Stimulated activated naive B cell treated with anti-CD40 and anti-IgM and Interleukin-4, amounts not matched to agents 10 μg/mL and 1 μg/mL and 100 μg/mL, for 72 hours (primary cell): ENCODE results near the gene FKTN.

Source experiments
- ATAC-seq, 2 donors: fragments of 150-1000 bp; cut with Tn5 transposase; replicated peaks; 2 replicates each; pipeline ENCODE4 v1.10.0; 2021; ENCODE audit warnings: moderate library complexity in 1 of 2
- DNase-seq: peaks from one replicate; pipeline ENCODE4 v3.0.0; 2021
- H3K27ac Mint-ChIP-seq: one replicate; pipeline ENCODE4 v1.8.0; 2022; ENCODE audit warnings: mild to moderate bottlenecking, mixed read lengths
- H3K27me3 Mint-ChIP-seq, 2 donors: one replicate each; pipeline ENCODE4 v1.8.0; 2022; ENCODE audit warnings: mixed read lengths in 2 of 2
- H3K36me3 Mint-ChIP-seq, 2 donors: one replicate each; pipeline ENCODE4 v1.8.0; 2022; ENCODE audit warnings: mixed read lengths in 2 of 2, mild to moderate bottlenecking in 1 of 2
- H3K4me1 Mint-ChIP-seq, 2 donors: one replicate each; pipeline ENCODE4 v1.8.0; 2022; ENCODE audit warnings: mixed read lengths in 2 of 2, mild to moderate bottlenecking in 1 of 2
- H3K4me3 Mint-ChIP-seq, 2 donors: one replicate each; pipeline ENCODE4 v1.8.0; 2022; ENCODE audit warnings: mild to moderate bottlenecking in 2 of 2, mixed read lengths in 2 of 2, moderate library complexity in 1 of 2
- H3K9me3 Mint-ChIP-seq, 2 donors: one replicate each; pipeline ENCODE4 v1.8.0; 2022; ENCODE audit warnings: mixed read lengths in 2 of 2, mild to moderate bottlenecking in 1 of 2

The FKTN gene

DNA sequence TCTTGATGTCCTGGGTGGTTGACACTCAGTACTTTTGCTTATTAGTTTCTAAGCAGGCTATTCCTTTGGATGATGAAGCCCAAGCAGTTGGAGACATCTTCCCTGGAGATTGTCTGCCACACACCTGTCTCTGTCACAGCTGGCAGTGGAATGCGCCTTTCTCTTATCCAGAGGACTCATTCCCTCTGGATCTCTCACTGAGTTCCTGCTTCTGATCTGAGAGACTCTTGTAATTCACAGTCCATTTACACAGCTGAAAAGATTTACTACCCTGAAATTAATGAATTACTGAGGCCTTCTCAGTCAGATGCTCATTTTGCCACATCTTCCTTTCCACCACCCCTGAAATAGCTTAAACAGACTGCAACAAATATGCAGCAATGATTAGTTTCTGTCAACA, 120.2 kb downstream of the FKTN start:
- peaks cover 2 to 3% of the 10 kb centered on the region in 2 donors for H3K36me3 Mint-ChIP-seq
- DNase-seq (no peak), ATAC-seq (no peak)
- no peaks in the 10 kb centered on the region for H3K27me3 Mint-ChIP-seq
- no peak overlapping the region for H3K27ac Mint-ChIP-seq
- H3K4me3 Mint-ChIP-seq: no peak overlapping the region
- H3K9me3 Mint-ChIP-seq: peaks cover 0 to 1% of the 10 kb centered on the region in 2 donors
- H3K4me1 Mint-ChIP-seq: peaks cover 5 to 8% of the 10 kb centered on the region in 2 donors

GRCh38 chr9:105678781-105679180, 120.8 kb downstream of the FKTN start:
- no peaks in the 10 kb centered on the region for H3K9me3 Mint-ChIP-seq
- H3K4me3 Mint-ChIP-seq: no peak overlapping the region
- peaks cover 0 to 3% of the 10 kb centered on the region in 2 donors for H3K36me3 Mint-ChIP-seq
- ATAC-seq (no peak), DNase-seq (no peak)
- no peaks in the 10 kb centered on the region for H3K27me3 Mint-ChIP-seq
- H3K4me1 Mint-ChIP-seq: peaks cover 2 to 4% of the 10 kb centered on the region in 2 donors
- H3K27ac Mint-ChIP-seq: no peak overlapping the region

DNA sequence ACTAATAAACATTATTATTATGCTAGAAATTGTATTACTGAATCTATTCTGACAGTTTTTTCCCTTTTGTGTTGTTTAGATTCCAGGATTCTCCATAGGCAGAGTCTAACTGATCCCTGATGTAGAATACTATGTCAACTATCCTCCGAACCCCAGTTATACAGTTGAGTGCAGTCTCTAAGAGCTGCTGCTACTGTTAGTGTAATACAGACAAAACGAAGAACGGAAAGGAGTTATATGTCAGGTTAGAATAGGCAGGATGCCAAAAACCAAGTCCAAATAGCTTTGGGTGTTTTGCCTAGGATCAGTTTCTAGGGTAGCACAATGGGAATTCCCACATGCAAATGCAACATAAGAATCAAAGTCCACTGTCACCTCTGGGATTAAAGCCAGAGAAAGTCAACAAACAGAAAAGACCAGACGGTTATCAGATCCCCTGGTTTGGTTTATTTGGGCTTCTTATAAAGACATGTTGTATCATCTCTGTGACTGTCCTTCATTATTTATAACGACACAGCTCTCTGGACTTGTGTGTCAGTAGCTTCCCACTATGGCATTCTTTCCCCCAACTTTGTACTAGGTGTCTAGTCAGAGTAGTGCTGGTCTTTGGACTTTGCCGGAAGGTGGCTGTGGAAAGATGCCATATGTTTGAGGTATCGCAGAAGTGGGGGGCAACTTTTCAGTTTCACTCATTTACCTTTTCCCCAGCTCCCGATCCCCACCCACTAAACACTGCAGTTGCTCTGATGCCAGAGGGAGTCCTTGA, 121.5 kb downstream of the FKTN start:
- H3K4me3 Mint-ChIP-seq: no peak overlapping the region
- no peaks in the 10 kb centered on the region for H3K9me3 Mint-ChIP-seq
- H3K27ac Mint-ChIP-seq: no peak overlapping the region
- no peaks in the 10 kb centered on the region for H3K36me3 Mint-ChIP-seq
- ATAC-seq: no peak
- H3K27me3 Mint-ChIP-seq: no peaks in the 10 kb centered on the region
- H3K4me1 Mint-ChIP-seq: no peaks in the 10 kb centered on the region
- no peak for DNase-seq

DNA sequence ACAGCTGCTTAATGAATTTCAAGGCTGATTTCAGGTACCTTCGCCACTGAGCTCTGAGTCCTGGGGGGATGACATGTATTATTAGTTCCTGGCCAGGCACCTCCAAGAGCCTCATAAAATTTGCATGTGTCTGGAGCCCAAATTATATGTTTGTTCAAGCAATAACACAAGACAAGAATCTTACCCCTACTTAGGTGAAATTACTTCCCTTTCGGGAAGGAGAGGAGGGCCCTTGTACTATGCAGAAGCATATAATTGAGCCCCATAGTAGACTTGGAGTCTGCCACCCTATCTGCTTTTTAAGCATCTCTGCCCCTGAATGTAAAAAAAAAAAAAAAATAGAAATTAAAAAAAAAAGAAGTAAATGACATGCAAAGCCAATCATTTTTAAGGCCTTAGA, 123.4 kb downstream of the FKTN start:
- DNase-seq (no peak), ATAC-seq (no peak)
- H3K27me3 Mint-ChIP-seq: no peaks in the 10 kb centered on the region
- H3K36me3 Mint-ChIP-seq: no peaks in the 10 kb centered on the region
- H3K9me3 Mint-ChIP-seq: no peaks in the 10 kb centered on the region
- H3K4me1 Mint-ChIP-seq: no peaks in the 10 kb centered on the region
- no peak overlapping the region for H3K27ac Mint-ChIP-seq
- no peak overlapping the region for H3K4me3 Mint-ChIP-seq

DNA sequence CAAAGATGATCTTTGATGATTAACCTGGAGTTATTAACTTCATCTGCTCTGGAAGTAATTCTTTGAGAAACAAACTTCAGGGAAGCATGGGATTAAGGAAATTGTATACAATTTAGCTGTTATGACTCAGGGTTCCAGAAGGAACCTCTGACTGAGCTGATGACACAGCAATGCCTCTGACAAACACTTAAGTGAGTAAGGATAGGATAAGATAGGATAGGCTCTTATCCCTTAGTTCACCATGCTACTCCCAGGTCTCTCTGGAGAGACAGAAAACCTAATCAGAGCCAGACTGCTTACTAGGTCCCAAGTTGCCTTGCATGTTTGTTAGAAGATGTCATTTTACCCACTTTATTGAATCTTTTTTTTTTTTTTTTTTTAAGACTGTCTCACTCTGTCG, 123.8 kb downstream of the FKTN start:
- no peaks in the 10 kb centered on the region for H3K36me3 Mint-ChIP-seq
- H3K4me1 Mint-ChIP-seq: no peaks in the 10 kb centered on the region
- no peak overlapping the region for H3K4me3 Mint-ChIP-seq
- ATAC-seq (no peak), DNase-seq (no peak)
- no peak overlapping the region for H3K27ac Mint-ChIP-seq
- no peaks in the 10 kb centered on the region for H3K27me3 Mint-ChIP-seq
- no peaks in the 10 kb centered on the region for H3K9me3 Mint-ChIP-seq

DNA sequence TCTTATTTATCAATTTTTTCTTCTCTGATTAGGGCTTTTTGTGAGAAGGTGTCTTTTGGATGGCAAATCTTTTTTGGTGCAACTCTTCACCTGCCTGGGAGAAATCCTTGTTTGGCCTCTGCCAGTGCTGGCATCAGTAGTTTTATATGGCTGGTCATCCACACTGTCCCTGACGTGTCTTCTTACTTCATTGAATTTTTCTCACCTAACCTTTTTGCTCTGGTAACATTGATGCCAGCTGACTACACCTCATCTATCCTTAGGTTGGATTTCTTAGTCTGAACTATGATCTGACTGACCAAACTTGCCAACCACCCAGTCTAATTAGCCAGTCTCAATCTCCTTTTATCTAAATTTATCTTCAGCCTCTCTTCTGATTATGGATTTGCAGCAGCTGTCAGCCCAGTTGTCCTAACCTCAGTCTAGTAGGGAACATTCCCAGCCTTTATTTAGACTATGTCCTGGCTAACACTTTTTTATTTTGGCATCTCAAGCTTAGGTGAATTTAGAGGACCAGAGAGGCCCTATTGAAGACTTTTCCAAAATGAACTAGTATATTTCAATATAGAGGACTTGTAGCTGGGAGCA, 125.9 kb downstream of the FKTN start:
- Mint-ChIP-seq H3K4me3 (no peak overlapping the region), H3K27ac (no peak overlapping the region), H3K36me3 (no peaks in the 10 kb centered on the region), H3K9me3 (no peaks in the 10 kb centered on the region), H3K4me1 (no peaks in the 10 kb centered on the region), H3K27me3 (peaks cover 7 to 9% of the 10 kb centered on the region in 2 donors)
- no peak for DNase-seq
- no peak for ATAC-seq

- Mint-ChIP-seq H3K4me1 (no peaks in the 10 kb centered on the region), H3K27ac (no peak overlapping the region), H3K36me3 (no peaks in the 10 kb centered on the region), H3K9me3 (no peaks in the 10 kb centered on the region), H3K27me3 (peaks cover 9 to 12% of the 10 kb centered on the region in 2 donors), H3K4me3 (no peak overlapping the region)
- ATAC-seq: no peak
- DNase-seq: no peak
Observed at GRCh38 chr9:105686936-105687335, 129.0 kb downstream of the FKTN start.
